Body of pancreas (tissue), 4 donors: ENCODE data around the gene PSMD13. TPM values are rescaled to one million over a fixed set of nuclear protein-coding genes. Genes with fewer than 3 reads are reported as not detected.
"Not testable (repeated sequence)": the region's sequence is repeated elsewhere in the genome, so short reads cannot be mapped to it uniquely, and the experiment has no call there.

Experiments
- ATAC-seq: fragments of 150-250 bp; one replicate; pipeline ENCODE4 v1.9.1; 2016
- DNase-seq, 4 donors: peaks; one replicate each; pipeline ENCODE4 v3.0.0-alpha.2; 2019
- H3K27ac ChIP-seq, 4 donors: fragments of 200-600 bp; sonication (generic); 1 replicate in 3 of 4; 2 replicates in 1 of 4; pipeline versions ENCODE4 v1.5.1 to v1.6.1; 2016 to 2019; ENCODE audit warnings: mild to moderate bottlenecking in 1 of 4, mixed read lengths in 1 of 4, moderate library complexity in 1 of 4
- H3K27me3 ChIP-seq, 2 donors: fragments of 200-600 bp; sonication (generic); one replicate each; pipeline ENCODE4 v1.6.0; 2016; ENCODE audit warnings: mild to moderate bottlenecking in 1 of 2
- H3K36me3 ChIP-seq, 2 donors: fragments of 200-600 bp; sonication (generic); replicated peaks in 1 of 2; 2 replicates each; pipeline ENCODE4 v1.5.1; 2016; ENCODE audit warnings: low read depth in 2 of 2; ENCODE audit not compliant: insufficient read depth in 1 of 2
- H3K4me1 ChIP-seq: fragments of 200-600 bp; sonication (generic); one replicate; pipeline ENCODE4 v1.6.0; 2016
- H3K4me3 ChIP-seq, 2 donors: fragments of 200-600 bp; sonication (generic); 1 replicate in 1 of 2; 2 replicates in 1 of 2; pipeline ENCODE4 v1.5.1; 2016 to 2019
- H3K9me3 ChIP-seq, 3 donors: fragments of 200-600 bp; sonication (generic); 1 replicate in 2 of 3; 2 replicates in 1 of 3; pipeline ENCODE4 v1.5.1; 2016
- POLR2A ChIP-seq, 3 donors: fragments of 450-650 bp; IDR thresholded peaks; one replicate each; pipeline ENCODE4 v1.6.1; 2016; ENCODE audit warnings: antibody characterized with exemption in 3 of 3, mild to moderate bottlenecking in 2 of 3
- WGBS, 2 donors: methylation state at CpG; one replicate each; pipeline ENCODE4 v1.1.5; 2017; 5-methylcytosine and 5-hydroxymethylcytosine counted together
- intact Hi-C: fragments of 100-400 bp; cut with DNase I; formaldehyde crosslinking; loops from one replicate; pipeline ENCODE4 v1.15.1; 2023
- total RNA-seq, 2 donors: library from RNA; depleted of rRNA; stranded (reverse); fragments of >200 nt; gene quantifications; one replicate each; pipeline ENCODE4 v1.1.0, GENCODE V29; 2016
- TF ChIP-seq, protein P1 (sequence below), 7 experiments: fragments of 450-650 bp in 4 of 7; fragments of 200-600 bp in 3 of 7; sonication (generic) in 3 of 7; IDR thresholded peaks; one replicate each; pipeline ENCODE4 v1.5.1; 2016 to 2019; ENCODE audit warnings: antibody characterized with exemption in 7 of 7

Gene PSMD13
- total RNA-seq, 2 donors from 2014 or later: 40.2 to 52.4 TPM

DNA sequence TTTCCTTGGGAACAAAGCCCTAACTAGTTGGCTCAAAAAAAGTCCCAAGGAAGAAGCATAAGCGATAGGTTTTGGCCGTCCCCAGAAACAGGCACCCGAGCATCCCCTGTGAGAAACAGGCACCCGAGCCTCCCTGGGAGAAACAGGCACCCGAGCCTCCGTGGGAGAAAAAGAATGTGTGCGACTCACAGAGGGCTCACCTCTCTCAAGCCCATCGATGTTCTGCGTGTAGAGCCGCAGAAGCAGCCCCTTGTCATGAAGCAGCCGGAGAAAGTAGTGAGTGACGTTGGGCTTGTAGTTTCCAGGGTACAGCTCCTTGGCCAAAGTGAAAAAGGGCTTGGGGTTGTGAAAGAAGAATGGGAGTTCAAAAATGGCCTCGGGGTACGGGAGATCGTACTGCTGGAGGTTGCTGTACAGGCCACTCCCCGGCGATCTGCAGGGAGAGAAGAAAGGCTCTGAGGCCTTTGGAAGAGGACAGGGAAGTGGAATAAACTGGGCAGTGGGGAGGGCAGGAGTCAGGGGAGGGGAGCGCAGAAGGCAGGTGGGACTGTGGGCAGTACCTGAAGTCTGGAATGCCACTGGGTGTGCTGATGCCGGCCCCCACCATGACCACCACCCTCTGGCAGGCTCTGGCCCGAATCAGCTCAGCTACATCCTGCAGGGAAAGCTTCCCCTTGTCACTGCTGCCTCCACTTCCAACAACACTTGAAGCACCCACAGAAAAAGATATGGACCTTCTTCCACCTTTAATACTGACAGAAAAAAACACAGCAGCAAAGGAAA, 3.8 kb upstream of the PSMD13 start:
- ATAC-seq (no peak), DNase-seq (no peak)
- no peaks in the 10 kb centered on the region for H3K9me3 ChIP-seq
- H3K4me3 ChIP-seq: no peak overlapping the region
- WGBS, 2 donors: 86 to 92% methylated on average over 20 of the region's 20 CpGs
- H3K27ac ChIP-seq: no peak overlapping the region
- intact Hi-C loops: loop anchor here (10.0 kb wide), 1 partner anchor 132 kb away; the partner anchor contains the start of gene B4GALNT4
- no peaks in the 10 kb centered on the region for H3K27me3 ChIP-seq
- TF ChIP-seq, protein P1, sequence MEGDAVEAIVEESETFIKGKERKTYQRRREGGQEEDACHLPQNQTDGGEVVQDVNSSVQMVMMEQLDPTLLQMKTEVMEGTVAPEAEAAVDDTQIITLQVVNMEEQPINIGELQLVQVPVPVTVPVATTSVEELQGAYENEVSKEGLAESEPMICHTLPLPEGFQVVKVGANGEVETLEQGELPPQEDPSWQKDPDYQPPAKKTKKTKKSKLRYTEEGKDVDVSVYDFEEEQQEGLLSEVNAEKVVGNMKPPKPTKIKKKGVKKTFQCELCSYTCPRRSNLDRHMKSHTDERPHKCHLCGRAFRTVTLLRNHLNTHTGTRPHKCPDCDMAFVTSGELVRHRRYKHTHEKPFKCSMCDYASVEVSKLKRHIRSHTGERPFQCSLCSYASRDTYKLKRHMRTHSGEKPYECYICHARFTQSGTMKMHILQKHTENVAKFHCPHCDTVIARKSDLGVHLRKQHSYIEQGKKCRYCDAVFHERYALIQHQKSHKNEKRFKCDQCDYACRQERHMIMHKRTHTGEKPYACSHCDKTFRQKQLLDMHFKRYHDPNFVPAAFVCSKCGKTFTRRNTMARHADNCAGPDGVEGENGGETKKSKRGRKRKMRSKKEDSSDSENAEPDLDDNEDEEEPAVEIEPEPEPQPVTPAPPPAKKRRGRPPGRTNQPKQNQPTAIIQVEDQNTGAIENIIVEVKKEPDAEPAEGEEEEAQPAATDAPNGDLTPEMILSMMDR (IDR thresholded peaks at IDR 0.05): no peak
- no peak for TF ChIP-seq POLR2A (IDR thresholded peaks at IDR 0.05)
- peaks cover 21% of the 10 kb centered on the region for H3K4me1 ChIP-seq
- no peaks in the 10 kb centered on the region for H3K36me3 ChIP-seq

DNA sequence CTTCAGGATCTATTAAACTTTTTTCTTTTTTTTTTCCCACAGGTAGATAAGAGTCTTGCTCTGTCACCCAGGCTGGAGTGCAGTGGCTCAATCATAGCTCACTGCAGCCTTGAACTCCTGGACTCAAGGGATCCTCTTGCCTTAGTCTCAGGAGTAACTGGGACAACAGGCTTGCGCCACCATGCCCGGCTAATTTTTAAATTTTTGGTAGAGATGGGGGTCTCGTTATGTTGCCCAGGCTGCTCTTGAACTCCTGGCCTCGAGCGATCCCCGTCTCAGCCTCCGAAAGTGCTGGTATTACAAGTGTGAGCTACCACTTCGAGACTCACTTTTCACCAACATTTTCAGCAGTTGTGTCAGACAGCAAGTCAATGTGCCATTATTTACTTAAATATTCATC, 1.6 kb upstream of the PSMD13 start:
- Histone ChIP-seq H3K27ac (peak overlapping the region in 2 of 4 donors; percentile 75 to 99), H3K36me3 (peaks cover 0 to 2% of the 10 kb centered on the region in 2 donors), H3K27me3 (no peaks in the 10 kb centered on the region), H3K4me1 (peaks cover 29% of the 10 kb centered on the region), H3K4me3 (no peak overlapping the region), H3K9me3 (no peaks in the 10 kb centered on the region)
- TF ChIP-seq, protein P1 (IDR thresholded peaks at IDR 0.05): no peak
- TF ChIP-seq POLR2A (IDR thresholded peaks at IDR 0.05): no peak
- DNase-seq (no peak), ATAC-seq (no peak)
- intact Hi-C loops: loop anchor here (10.0 kb wide), 1 partner anchor 130 kb away; the partner anchor contains the start of gene B4GALNT4
- 68 to 75% methylated on average over 8 of the region's 8 CpGs for WGBS, 2 donors

DNA sequence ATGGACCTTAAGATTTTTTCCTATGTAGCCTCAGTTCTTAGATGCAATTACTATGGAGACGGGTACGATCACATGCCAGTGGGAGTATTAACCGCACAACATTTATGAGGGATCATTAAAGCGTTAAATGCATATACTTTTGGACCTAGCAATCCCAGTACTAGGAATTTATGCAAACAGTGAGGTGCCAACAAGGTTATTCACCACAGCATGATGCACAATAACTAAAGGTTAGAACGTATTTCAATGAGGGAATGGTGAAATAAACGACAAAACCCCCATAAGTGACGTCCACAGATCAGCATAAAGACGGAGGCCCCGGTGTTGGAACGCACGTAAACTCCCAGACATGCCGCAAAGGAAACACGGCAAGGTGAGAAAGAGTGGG, 1.2 kb upstream of the PSMD13 start:
- no peak for DNase-seq
- WGBS, 2 donors: 1 to 2% methylated on average over 13 of the region's 13 CpGs
- intact Hi-C loops: loop anchor here (10.0 kb wide), 1 partner anchor 129 kb away; the partner anchor contains the start of gene B4GALNT4
- Histone ChIP-seq H3K4me1 (peaks cover 29% of the 10 kb centered on the region), H3K36me3 (peaks cover 0 to 3% of the 10 kb centered on the region in 2 donors), H3K4me3 (peak overlapping the region; percentile 31 to 57), H3K9me3 (no peaks in the 10 kb centered on the region), H3K27ac (peak overlapping the region; percentile 74 to 99 (median 86)), H3K27me3 (no peaks in the 10 kb centered on the region)
- TF ChIP-seq, protein P1 (IDR thresholded peaks at IDR 0.05): no peak
- TF ChIP-seq POLR2A (IDR thresholded peaks at IDR 0.05): no peak
- peak; percentile 13 for ATAC-seq

DNA sequence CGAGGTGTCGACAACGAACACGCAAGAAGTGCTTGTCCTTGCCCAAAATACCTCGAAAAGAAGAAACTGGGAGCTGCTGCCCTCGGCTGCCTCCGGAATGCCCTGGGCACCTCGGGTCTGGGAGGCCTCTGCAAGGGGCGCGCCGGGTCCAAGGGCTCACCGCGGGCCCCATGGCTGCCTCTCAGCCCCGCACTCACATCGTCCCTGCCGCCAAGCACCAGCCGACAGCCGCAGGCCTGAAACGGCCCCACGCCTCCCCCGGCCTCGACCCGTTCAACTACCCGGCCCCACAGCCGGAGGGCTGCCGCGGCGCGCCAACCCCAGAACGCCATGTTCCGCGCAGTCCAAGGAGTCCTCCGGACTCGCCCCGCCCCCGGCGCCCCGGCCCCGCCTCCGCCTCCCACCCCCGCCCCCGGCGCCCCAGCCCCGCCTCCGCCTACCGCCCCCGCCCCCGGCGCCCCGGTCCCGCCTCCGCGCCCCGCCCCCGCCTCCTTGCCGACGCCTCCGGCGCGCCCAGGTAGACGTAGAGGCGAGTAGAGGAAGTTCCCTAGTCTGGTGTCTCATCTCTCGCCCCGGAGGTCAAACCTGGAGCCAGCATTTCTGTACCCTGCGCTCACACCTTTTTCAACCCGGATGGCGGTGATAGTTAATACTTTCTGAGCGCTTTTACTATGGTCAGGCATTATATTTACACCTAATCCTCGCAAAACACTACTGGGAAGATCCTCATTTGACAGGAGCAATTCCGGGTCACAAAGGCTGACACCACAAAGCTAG, 591 bp upstream of the PSMD13 start, which contains the start of gene SIRT3:
Gene SIRT3 (minus strand): TSS at position 346 of the 777 bp plus-strand sequence. CDS start 14 bp downstream, at position 332.
- Histone ChIP-seq H3K36me3 (peaks cover 0 to 3% of the 10 kb centered on the region in 2 donors), H3K27me3 (no peaks in the 10 kb centered on the region), H3K9me3 (no peaks in the 10 kb centered on the region), H3K4me3 (peak within 1 kb of the TSS; percentile 81 to 100), H3K27ac (peak within 1 kb of the TSS; percentile 82 to 99 (median 93)), H3K4me1 (peaks cover 29% of the 10 kb centered on the region)
- ATAC-seq: peak; percentile 92
- TF ChIP-seq, protein P1 (IDR thresholded peaks at IDR 0.05): peak in 5 of 7 experiments; percentile 22 to 64 (median 49)
- TF ChIP-seq POLR2A (IDR thresholded peaks at IDR 0.05): peak; percentile 48 to 86 (median 82)
- intact Hi-C loops: loop anchor here (10.0 kb wide), 1 partner anchor 129 kb away; the partner anchor contains the start of gene B4GALNT4
- DNase-seq: peak; percentile 87 to 90 (median 88)
- WGBS, 2 donors: 0 to 1% methylated on average over 18 to 44 of the region's 70 CpGs

DNA sequence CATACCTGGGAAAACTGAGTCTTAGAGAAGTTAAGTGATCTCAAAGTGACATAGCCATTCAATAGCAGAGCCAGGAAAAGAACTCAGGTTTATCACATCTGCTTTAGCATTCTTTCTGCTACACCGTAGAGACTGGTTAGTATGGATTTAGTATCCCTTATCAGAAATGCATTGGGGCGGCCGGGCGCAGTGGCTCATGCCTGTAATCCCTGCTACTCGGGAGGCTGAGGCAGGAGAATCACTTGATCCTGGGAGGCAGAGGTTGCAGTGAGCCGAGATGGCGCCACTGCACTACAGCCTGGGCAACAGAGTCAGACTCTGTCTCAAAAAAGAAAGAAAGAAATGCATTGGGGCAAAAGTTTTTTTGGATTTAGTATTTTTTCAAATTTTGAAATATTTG, 1.6 kb downstream of the PSMD13 start:
- DNase-seq, ATAC-seq, H3K4me3 ChIP-seq, H3K9me3 ChIP-seq, H3K27me3 ChIP-seq, H3K36me3 ChIP-seq, H3K27ac ChIP-seq: not testable (repeated sequence)
- peaks cover 29% of the 10 kb centered on the region for H3K4me1 ChIP-seq
- WGBS, 2 donors: 77 to 84% methylated on average over 7 of the region's 7 CpGs
- intact Hi-C loops: loop anchor here (10.0 kb wide), 1 partner anchor 126 kb away; the partner anchor contains the start of gene B4GALNT4
